ENCODE results near the gene CXCR6.
A peak's percentile ranks its signal among the peaks of the same experiment; 100 is the strongest.

CXCR6 gene
- 0 to 2.9 (median 0) reads per million in 17 experiments for total RNA-seq

DNA sequence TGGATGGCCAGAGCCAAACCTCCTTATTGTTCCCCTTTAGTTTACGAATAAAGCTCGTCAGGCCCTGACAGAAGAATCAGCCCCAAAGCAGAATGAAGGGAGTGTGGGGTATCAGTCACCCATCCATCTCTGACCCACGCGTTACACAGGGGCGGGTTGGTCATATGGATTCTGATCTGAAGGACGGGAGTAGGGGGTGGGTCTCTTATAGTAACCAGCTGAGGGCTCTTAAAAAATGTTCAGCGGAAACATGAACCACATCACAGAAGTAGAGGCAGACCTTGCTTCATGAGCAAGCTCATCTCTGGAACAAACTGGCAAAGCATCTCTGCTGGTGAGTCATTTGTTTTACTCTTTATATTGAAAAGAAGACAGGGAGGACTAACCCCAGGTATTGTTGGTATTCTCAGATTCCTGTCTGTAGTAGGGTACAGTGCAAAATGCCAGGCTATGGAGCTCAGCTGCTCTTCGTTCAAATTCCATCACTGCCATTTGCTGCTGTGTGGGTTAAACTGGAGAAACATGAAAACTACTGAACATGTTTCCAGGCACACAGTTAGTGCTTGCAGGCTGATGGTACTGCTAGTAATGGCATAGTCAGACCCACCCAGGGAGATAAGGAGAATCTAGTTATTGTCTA, at the start of gene CXCR6:
Gene CXCR6 (plus strand): TSS at position 258 of the 640 bp plus-strand sequence. CDS start 3,018 bp downstream, outside the sequence.
- DNase-seq = no peak

DNA sequence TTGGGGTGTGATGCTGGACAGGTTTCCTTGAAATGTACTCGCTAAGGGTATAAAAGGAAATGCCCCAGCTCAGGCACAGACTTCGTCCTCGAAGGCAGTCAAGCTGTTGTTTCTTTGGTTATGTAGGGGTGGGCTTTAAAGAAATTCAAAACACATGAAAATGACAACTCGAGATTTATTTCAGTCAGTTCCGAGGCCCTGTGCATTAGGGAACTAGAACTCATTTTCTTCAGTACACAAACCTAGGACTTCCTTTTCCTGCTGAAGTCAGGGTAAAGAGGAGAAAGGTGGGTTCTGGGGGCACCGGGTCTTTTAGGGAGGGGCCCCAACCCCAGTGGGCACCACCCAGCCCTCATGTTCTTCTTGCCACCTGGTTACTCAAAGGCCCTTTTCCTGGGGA, 49.2 kb upstream of the CXCR6 start:
- DNase-seq = peak in 3 of 4 experiments; percentile 13 to 28 (median 23)

DNA sequence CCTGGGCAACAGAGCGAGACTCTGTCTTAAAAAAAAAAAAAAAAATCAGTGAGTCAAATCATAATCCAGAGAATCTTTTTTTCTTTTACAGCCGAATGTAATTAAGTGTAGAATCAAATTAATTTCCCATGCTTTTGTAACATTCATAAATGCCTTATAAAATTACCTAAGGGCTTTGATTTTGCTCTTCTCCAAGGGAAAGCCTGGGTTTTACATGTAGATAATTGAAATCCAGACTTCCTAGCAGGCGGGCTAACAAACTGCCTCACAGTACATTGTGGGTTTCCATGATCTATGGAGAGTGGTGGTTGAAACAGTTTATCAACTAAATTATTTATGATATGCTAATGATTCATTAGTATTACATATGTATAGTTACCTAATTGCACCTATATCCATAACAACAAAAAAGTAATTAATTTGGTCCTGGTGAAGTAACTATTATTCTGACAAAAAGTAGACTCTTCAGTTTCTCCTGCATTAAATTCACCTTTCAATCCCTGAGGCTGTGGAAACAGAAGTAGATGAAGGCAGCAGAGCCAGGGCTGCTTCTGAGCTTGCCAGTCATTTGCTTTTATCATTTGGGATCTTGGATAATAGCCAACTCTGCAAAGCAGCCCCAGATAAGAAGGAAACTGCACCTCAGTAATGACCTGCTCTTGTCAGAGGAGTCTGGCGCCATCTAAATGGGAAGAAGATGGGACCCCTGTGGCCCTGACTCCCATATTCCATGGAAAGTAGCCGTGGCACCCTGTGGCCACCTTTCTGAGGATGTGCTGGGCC, 47.4 kb upstream of the CXCR6 start:
- DNase-seq = no peak

DNA sequence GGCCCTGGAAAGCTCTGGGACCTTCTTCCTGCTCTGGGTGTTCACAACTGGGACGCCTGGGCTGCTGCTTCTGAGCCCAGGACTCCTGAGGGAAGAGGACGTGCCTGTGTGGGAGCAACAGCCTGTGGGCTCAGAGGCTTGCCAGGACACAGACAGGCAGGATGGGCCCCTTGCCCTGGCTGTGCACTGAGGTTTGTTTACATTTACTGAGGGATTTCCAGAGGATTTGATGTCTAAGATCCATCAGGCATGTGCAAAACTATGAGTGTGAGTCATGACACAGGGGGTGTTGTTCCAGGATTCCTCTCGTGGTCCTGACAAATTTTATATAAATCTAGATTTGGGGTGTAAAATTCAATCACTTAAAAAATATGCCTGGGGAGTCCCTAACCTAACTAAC, 46.3 kb upstream of the CXCR6 start:
- DNase-seq = no peak

DNA sequence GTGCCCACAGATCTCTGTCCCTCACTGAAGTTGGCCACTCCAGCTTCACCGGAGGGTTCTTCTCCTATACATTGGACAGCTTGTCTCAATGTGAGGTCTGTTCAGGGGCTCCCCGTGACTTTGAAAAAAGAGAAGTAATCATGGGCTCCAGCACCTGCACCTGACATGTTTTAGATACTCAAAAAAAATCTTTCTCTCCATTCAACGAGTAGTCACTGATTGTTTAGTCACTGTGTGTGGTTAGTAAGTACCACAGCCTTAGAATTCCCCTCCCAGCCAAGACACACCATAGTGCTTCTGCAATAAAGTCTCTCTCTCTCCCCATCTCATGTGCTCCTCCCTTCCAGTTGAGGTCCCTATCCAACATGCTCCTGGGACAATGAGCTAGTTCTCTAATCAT, 38.3 kb upstream of the CXCR6 start:
- DNase-seq = no peak

DNA sequence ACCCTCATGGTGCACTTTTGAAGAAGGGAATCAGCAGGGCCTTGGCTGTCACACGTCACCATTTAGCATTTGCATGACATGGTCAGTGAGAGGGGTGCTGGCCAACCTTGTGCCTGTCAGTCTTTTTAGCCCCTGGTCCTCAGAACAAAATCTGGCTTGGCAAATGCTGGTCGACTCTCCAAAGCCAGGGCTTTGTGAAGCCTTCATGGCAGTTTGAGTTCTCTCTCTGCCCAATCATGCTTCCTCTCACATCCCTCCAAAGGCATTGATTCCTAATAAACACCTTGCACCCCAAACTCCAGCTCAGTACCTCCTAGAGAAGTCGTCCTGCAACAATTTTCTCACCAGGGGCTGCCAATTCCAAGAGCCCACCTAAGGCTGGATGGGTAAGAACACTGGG, 37.5 kb upstream of the CXCR6 start:
- DNase-seq = no peak

DNA sequence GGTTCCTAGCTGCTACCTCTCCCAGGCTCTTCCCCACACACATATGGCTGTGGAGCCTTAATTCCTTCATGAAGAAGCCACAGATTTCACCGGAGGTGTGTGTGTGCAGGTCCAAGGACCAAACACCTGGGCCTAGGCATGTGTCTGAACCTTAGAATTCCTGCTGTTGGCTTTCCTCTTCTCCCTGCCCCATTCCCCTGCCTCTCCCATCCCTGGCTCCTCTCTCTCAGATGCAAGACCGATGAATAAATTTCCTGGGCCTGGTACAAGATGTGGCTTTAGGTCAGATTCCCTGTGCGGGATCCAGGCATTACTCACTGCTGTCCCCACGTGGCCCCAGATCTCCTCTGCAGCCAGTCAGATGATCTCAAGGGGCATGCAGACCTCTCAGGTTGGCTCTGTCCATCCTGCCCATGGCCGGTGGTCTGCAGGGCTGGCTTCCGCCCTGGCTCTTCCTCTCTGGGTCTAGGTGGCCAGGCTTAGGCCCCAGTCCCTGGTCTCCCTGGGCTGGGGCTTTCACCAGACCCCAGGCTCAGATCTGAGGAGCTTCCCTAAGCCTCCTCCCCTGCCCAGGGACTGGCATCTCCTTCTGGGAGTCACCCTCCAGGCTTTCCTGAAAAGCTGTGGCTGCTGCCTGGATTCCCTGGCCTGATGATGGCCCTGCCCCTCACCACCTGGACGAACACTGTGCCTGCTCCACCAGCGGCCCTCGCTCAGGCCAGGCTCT, 36.4 kb upstream of the CXCR6 start:
- peak in 2 of 4 experiments; percentile 6 to 14 for DNase-seq

DNA sequence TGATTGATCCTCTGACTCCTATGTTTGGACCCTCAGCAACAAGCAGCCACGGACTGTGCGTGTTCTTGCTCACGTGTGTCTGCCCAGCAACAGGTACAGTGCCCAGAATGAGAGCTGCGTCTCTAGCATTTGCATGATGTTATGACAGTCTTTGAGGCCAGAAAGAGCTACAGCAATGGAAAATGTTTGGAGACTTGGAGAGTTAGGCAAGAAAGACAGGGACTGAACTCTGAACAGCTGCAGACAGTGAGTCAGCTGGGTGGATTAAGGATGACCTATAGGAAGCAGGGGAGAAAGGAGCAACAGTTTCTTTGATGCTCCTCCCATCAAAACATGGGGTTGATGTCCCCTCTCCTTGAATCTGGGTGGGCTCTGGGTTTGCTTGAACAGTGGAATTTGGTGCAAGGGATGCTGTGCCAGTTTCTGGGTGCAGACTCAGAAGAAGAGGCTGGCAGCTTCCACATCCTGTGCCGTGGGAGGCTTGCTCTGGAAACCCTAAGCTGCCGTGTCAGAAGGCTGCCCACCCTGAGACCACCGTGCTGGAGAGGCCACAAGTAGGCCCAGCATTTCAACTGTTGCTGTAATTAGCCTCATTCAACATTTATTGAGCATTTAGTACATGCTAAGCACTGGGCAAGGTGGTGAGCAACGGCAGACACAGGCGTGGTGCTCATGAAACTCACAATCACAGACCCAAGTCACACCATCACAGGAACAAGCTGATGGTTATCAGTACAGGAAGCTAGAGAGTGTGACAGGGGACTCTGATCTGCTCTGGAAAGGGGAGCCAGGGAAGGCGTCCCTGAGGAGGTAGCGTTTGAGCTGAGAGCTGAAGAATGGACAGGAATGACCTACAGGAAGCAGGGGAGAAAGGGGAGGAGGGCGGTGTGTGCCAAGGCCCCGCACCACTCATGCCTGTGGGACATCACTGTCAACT, 35.2 kb upstream of the CXCR6 start:
- DNase-seq = no peak

DNA sequence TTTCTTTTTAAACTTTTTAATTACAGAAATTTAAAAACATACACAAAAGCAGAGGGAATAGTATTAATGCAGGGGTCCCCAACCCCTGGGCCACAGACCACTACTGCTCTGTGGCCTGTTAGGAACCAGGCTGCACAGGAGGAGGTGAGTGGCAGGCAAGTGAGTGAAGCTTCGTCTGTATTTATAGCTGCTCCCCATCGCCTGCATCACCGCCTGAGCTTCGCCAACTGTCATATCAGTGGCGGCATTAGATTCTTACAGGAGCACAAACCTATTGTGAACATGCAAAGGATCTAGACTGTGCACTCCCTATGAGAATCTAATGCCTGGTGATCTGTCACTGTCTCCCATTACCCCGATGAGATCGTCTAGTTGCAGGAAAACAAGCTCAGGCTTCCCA, 34.5 kb upstream of the CXCR6 start:
- no peak for DNase-seq

DNA sequence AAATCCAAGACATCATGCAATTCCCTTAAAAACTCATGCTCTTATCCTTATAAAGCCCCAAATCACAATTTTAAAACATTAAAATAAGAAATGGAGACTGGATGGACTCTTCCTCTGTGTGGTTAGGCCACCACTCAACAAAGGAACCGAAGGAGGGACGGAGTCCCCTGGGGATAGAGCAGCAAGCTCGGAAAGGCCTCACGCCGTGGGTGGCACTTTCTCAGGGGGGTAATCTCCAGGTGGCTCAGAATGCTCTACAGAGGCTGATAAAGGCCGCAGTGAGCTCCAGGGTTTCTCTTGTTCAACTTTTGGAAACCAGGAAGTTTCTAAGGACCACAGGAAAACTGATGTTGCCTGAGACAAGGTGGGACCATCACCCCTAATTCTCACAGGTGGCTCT, 33.7 kb upstream of the CXCR6 start:
- no peak for DNase-seq

DNA sequence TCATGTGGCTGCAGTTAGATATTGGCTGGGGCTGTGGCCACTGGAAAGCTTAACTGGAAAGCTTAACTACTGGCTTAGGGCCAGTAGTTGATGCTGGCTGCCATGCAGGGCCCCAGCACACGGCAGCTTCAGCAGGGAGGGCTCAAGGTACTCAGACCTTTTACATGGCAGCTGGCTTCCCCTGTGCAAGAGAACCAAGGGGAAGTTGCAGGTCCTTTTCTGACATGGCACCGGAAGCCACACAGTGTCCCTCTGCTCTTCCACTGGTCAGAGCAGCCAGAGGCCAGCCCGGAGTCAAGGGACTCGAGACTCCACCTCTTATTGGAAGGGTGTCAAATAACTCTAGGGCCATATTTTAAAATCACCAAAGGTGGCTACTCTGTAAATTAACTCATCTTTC, 32.4 kb upstream of the CXCR6 start:
- DNase-seq = no peak

DNA sequence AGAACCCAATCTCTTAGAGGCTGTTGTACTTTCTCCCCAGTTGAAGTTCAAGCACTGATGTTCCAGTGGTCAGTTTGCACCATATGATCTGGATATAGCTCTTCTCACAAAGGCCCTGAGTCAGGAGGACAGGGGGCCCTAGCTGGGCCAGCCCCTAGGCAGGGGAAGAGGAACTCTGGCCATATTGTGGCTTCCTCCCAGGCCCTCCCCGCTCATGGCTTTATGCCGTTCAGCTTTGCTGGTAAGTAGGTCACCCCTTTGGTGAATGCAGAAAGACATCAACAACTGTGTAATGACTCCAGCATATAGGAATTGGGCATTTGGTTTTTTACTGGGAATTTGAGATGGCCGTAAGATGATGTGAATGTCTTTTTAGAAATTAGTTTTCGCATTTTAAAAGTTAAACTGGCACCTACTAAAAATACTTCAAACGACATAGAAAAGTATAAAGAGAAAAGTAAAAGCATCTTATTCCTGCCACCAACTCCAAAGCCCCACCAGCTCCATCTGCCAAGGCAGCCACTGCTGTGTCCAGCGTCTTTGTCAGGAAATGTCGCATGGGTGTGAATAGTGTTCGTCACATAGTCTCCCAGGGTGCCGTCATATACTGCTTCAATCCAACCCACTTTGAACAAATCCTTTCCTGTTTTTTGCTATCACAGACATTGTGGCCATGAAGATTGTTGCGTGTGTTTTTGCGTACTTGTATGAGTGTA, 31.6 kb upstream of the CXCR6 start:
- peak in 1 of 4 experiments; percentile 5 for DNase-seq

DNA sequence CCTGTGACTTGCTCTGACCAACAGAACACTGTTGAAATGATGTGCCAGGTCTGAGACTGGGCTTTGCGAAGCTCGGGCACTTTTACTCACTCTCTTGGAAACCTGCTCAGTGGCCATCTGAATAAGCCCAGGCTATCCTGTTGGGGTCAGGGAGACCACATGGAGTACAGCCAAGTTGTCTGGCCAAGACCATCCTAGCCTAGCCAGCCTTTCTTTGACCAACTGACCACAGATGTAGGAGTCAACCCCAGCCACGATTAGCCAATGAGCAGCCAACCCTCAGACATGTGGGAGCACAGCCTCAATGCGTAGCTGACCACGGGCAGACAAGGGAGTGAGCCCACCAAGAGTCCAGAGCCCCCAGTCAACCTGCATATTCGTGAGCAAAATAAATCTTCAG, 30.8 kb upstream of the CXCR6 start:
- DNase-seq = no peak

DNA sequence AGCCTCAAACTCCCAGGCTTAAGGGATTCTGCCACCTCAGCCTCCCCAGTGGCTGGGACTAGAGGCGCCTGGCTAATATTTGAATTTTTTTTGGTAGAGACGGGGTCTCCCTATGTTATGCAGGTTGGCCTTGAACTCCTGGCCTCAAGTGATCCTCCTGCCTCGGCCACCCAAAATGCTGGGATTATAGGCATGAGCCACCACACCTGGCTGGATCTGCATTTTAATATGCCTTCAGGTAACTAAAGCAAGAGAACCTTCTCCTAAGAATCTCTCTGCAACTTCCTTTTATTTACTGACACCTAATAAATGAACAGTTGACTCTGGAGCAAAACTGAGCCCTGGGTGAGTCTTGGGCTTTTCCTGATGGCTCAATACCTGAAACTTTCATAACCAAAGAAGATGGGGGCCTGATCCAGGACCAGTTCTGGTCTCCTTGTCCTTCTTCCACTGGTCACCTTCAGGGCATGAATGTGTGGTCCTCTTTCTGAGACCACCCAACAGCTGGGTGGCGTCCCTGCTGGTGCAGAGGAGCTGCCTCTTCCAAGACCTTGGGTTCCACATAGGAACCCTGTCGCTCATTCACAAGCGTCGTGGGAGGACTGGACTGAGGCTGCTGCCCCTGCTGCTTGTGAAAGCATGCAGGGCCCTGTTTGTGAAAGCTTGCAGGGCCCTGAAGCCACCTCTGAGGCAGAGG, 28.8 kb upstream of the CXCR6 start:
- DNase-seq = no peak

DNA sequence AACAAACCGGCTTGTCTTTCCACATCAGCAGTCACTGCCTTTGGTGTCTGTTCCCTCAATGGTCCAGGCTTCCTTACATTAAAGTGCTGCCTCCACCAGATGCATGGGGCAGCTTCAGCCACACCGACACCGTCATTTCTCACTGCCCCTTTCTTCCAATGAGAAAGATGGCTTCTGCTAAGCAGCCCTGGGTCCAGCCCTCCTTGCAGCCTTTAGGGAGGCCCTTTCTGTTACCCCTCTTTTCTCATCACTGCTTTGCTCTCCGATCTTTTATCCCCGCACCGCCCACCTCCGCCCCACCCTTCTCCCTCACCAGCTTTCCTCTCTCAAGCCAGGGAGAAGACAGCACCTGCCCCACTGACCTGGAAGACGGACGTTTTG, 28.2 kb upstream of the CXCR6 start:
- no peak for DNase-seq

DNA sequence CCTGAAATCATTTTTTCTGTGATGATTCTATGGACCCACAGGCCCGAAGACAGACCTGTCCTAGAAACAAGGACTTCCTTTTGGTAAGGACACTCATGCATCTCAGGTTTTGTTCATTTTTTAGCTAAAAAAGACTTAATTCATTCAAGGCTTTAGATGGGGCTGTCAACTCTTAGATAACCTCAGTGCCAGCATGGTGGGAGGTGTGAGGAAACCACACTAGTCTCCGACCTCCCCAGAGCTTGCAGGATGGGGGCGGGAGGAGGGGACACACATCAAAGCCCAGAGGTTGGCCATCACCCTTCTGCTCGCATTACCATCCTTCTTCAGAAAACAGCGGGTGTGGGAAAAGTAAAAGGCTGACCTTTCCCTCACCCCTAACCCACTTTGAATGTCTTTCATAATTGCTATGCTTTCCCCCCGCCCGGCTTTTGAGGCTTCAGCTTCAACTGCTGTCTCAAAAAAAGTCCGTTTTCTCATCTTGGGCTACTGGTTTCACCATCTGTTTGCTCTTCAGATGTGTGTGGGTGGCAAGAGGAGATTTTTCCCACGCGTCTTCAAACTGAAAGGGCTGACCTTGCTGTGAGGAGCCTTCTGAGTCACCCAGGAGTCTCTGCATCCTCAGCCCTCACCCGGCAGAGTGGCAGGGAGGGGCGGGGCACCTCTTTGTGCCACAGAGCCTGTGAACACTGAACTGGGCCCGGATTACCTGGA, 27.6 kb upstream of the CXCR6 start:
- peak; percentile 17 to 63 (median 50) for DNase-seq

DNA sequence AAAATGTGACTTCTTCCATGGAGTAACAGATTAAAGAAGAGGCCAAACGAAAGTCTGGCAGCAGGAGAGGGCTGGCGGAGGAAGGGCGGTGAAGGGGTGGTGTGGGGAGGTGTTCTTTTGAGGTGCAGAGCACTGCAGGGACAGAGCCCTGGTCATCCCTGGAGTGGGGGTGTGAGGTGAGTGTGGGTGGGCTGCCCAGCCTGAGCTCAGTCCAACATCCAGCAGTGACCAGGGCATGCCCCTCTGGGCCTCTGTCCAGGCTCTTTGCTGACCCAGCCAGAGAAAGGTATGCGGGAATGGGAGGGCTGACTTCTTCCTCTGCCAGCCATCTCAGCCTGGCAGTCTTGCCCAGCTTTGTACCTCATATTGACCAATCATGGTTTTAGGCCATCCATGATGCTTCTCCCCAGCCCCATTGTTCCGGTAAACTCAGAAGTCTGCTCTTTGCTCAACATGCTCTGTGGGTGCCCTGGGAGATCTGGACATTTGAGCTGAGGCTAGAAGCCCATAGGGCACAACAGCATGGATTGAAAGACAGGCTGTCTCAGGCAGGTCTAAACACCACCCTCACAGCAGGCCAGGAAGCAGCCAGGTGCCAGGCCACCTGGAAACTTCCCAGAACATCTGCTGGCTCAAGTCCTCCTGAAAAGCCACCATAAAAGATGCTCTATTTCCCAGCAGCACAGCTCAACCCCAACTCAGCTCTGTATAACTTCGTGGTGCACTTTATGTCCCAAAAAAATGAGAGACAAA, 25.9 kb upstream of the CXCR6 start:
- no peak for DNase-seq

DNA sequence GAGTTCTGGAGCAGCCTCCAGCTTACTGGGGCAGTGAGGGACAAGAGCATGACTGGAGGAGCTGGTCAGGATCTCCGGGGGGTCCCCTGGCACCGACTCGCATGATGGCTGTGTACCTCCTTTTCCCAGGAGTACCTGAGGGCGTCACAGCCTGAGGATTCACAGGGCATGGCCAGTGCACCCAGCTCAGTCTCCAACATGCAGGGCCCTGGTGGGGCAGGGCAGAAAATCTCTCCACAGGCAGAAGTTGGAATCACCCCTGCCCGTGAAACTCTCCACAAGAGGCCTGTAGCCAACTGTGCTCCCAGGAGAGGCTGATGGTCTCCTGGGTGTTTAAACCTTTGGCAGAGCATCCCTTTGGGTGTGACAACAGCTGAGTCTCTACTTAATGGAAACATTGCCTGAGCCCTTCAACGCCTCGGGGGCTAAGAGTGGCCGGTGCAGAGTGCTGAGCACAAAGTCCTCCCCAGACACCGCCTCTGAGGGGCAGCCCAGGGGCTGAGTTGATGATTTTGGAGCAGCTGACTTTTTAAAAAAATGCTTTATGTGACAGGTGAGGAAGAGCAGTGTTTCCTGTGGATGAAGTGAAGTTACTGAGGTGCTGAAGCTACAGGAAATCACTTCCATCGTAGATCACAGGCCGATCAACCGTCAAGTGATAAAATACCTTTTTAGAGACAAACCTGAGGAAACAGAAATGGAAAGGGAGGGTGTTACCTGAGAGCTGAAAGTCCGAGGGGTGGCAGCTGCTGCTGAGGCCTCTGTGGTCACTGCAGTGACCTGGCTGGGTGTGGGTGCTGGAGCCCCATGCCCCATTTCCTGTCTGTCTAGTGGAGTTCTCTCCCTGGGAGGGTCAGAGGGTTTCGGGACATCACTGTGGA, 21.9 kb upstream of the CXCR6 start:
- no peak for DNase-seq

DNA sequence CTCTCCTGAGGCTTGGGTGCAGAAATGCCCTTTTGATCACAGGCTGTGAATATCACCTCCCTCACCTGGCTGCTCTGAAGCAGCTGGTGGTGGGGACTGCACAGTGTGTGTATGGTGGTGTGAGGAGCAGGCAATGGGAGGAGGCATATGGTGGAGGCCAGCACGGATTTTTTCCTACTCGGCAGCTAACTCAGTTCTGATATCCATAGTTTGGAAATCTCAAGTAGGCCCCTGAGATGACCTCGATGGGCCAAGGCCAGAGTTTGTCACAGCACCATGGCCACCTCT, 21.3 kb upstream of the CXCR6 start:
- no peak for DNase-seq

Data from suppressor macrophage (primary cell).